Measurements from ENCODE around the gene VPS13A.
"Not testable (repeated sequence)": the region's sequence is repeated elsewhere in the genome, so short reads cannot be mapped to it uniquely, and the experiment has no call there.

DNA sequence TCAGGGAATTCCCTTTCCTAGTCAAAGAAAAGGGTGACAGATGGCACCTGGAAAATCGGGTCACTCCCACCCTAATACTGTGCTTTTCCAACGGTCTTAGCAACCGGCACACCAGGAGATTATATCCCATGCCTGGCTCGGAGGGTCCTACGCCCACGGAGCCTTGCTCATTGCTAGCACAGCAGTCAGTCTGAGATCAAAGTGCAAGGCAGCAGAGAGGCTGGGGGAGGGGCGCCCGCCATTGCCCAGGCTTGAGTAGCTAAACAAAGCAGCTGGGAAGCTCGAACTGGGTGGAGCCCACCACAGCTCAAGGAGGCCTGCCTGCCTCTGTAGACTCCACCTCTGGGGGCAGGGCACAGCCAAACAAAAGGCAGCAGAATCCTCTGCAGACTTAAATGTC lies 231.2 kb downstream of the VPS13A start:
- TF ChIP-seq, protein P1, sequence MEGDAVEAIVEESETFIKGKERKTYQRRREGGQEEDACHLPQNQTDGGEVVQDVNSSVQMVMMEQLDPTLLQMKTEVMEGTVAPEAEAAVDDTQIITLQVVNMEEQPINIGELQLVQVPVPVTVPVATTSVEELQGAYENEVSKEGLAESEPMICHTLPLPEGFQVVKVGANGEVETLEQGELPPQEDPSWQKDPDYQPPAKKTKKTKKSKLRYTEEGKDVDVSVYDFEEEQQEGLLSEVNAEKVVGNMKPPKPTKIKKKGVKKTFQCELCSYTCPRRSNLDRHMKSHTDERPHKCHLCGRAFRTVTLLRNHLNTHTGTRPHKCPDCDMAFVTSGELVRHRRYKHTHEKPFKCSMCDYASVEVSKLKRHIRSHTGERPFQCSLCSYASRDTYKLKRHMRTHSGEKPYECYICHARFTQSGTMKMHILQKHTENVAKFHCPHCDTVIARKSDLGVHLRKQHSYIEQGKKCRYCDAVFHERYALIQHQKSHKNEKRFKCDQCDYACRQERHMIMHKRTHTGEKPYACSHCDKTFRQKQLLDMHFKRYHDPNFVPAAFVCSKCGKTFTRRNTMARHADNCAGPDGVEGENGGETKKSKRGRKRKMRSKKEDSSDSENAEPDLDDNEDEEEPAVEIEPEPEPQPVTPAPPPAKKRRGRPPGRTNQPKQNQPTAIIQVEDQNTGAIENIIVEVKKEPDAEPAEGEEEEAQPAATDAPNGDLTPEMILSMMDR (IDR thresholded peaks at IDR 0.05): not testable (repeated sequence)
- not testable (repeated sequence) for TF ChIP-seq POLR2A (IDR thresholded peaks at IDR 0.05)
